Measurements from ENCODE around the gene CPOX.
"Not testable (repeated sequence)": the region's sequence is repeated elsewhere in the genome, so short reads cannot be mapped to it uniquely, and the experiment has no call there.

The CPOX gene

DNA sequence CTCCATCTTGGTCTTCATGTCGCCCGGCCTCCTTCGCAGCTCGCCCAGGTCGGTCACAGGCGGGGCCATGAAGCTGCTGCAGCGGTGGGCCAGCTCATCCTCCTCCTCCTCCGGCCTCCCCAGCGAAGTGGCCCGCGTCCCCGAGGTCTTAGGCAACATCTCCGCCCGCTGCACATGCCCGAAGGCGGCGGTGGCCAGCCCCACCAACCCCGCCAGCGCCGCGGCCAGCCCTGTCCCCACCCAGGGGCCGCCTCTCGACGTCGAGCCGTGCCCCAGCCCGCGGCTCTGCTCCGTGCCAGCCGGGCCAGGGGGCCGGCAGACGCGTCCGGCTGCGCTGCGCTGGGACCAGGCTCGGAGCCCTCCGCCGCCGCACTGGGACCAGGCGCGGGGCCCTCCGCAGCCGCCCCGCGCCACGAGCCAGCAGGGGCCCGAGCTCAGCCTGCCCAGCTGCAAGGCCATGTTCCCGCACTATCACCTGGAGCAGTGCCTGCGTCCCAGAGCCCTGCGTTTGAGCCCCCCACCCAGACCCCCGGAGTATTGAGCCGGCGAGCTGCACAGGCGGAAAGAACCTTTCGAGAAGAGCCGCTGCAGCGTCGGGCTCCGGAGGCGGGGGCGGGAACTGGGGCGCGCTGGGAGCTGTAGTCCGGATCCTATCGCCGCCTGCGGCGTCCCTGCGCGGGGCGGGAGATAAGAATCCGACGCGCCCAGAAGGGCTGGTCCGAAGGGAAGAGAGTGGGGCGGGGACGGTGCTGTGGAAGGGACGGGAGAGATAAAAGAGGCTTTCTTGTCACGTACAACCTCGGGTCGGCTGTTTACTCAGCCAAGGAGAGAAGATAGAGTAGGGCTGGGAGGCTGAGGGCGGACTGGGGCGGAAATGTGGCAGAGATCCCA is at the start of gene CPOX:
TSS of gene CPOX (minus strand) at position 566 of the 891 bp plus-strand sequence. CDS start at position 459, 107 bp downstream.
- DNase-seq: peak; percentile 85

DNA sequence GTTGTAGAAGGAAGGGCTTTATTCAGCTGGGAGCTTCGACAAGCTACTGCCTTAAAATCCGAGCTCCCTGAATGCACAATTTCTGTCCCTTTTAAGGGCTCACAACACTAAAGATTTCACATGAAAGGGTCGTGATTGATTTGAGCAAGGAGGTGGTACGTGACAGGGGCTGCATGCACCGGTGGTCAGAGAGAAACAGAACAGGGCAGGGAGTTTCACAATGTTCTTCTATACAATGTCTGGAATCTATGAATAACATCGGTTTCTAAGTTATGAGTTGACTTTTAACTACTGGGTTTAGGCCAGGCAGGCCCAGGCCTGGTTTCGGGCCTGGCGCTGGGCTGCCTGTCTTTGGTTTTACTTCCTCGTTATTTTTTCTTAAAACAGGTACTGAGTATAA is 49.4 kb upstream of the CPOX start:
- not testable (repeated sequence) for DNase-seq

DNA sequence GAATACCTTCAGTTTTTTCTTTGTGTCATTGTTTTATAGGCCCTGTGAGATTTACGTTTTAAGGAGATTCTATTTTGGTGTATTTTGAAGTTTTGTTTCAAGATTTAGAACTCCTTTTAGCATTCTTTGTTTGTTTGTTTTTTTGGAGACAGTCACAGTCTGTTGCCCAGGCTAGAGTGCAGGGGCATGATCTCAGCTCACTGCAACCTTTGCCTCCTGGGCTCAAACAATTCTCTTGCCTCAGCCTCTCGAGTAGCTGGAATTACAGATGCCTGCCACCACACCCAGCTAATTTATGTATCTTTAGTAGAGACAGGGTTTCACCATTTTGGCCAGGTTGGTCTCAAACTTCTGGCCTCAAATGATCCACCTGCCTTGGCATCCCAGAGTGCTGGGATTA is 48.3 kb upstream of the CPOX start:
- not testable (repeated sequence) for DNase-seq

DNA sequence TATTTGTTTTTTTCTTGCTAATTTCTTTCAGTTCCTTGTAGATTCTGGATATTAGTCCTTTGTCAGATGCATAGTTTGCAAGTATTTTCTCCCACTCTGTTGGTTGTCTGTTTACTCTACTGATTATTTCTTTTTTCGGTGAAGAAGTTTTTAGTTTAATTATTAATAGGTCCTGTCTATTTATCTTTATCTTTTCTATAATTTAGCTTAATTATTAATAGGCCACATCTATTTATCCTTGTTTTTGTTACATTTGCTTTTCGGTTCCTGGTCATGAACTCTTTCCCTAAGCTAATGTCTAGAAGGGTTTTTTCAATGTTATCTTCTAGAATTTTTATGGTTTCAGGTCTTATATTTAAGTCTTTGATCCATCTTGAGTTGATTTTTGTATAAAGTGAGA is 45.1 kb upstream of the CPOX start:
- not testable (repeated sequence) for DNase-seq

DNA sequence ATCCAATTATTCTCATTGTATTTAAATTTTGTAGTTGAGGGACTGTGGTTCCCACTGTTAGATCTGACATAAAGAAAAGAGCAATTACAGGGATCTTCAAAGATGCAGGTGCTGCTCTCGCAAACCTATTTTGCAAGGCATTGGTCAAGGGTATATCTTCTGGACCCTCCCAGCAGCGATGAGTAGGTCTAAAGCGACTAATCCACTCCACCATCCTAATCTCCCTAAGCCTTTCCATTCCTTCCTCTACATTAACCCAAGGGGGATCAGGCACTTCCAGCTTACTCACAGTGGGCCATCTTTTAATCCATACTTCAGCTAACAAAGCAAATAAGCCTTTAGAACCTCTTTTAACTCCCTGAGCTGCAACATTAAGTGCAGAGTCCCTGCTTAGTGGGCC is 37.0 kb upstream of the CPOX start:
- DNase-seq: no peak

DNA sequence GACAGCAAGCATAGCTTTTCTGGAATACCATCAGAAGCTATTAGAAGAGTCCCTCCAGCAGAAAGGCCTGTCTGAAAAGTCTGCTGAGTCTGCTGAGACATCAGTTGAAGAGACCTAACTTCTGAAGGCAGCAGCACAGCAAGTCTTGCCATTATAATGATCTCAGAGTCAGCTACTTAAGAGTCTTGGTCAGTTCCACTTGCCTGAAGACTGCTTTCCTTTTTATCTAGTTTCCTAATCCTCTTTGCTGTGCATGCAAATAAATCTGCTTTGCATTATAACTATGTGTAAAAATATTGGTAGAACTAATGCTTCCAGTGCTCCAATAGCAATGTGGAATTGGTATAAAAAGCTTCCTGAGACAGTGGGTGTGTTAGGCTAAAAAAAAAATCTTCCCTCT is 34.9 kb upstream of the CPOX start:
- no peak for DNase-seq

DNA sequence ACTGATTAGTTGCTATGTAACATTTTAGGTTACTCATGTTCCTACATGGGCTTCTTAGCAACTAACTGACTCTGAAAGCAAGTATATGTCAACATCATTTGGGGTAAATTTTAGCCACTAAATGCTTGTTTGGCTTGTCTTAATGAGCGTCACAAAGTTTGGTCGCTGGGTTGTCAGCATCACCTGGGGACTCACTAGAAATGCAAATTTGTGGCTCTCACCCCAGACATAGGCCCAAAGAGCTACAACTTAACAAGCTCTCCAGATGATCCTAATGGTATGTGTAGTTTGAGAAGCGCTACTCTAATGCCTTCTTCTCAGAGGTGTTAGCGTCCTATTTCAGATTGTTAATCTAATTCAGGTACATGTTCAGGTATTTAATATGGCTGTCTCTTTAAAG is 32.7 kb upstream of the CPOX start:
- no peak for DNase-seq

DNA sequence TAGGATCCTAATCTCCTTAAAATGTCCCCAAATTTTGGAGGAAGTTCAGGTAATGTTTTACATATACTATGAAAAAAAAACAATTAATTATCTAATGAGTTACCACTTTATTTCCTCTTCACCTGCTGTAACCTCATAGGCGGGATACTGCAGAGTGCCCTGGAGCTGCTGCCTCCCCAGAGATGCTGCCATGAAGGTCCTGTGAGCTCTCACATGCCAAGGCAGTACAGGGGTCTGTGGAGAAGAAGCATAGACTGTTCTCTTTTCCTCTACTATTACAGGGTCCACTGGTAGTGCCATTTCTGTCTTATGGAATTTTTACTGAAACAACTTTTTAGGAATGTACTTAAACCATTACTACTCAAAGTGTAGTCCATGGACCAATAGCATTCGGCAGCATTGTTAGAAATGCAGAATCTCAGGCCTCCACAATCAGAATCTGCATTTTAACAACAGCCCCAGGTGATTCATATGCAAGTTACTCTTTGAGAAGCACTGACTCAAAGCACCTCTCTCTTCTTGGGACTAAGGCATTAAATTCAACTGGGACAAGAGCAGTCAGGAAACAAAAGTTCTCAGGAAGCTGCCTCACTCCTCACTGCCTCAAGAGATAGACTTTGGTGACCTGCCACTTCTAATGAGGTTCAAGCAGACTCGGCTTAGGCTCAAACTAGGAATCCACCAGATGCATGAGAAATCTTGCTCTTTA is 30.3 kb upstream of the CPOX start:
- DNase-seq: no peak

DNA sequence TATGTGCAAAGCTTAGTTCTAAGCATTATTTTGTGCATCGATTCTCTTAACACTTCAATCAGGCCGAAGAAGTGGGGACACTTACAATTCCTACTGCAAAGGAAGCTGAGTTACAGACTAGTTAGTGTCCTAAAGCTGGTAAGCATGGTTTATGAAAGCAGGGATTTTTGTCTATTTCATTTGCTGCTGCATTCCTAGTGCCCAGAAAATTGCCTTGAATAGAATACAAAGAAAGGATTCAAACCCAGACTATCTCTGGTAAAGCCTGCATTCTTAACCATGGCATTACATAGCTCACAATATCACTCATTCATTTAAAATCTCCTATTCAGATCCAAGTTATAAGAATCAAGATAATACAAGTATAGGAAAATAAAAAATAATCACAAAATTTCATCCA is 24.4 kb upstream of the CPOX start:
- DNase-seq: no peak

DNA sequence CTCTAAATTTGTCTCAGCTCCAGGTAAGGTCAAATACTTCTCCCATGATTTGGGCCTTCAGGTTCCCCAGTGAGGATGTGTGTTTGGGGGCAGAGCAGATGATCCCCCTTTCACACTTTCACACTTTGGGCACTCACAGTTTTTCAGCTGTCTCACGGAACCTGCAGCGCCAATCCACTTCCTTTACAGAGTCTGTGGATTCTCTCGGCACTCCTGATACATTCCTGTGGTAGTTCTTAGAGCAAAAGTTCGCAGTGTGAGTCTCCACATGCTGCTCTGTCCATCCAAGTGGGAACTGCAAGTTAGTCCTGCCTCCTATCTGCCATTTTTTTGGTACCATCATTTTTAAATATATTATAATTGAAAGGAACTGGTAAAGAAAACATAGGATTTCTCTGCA is 20.2 kb upstream of the CPOX start:
- no peak for DNase-seq

DNA sequence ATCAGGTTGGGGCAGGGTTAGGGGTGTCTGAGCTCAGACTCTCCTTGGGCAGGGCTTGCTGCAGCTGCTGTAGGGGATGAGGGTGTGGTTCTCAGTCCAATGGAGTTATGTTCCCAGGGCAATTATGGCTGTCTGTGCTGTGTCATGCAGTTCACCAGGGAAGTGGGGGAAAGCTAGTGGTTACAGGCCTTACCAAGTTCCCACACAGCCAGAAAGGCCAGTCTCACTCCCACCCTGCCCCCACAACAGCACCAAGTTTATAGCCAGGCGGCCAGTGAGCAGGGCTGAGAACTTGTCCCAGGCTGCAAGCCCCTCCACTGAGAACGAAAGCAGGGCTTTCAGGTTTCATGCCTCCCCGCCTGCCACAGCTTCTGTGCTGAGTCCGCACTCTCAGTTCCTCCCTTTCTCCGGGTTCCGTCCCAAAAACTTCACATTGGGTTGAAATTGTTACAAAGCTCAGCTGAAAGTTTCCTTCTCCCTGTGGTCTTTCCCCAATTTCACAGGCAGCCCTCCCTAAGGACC is 19.6 kb upstream of the CPOX start:
- no peak for DNase-seq

DNA sequence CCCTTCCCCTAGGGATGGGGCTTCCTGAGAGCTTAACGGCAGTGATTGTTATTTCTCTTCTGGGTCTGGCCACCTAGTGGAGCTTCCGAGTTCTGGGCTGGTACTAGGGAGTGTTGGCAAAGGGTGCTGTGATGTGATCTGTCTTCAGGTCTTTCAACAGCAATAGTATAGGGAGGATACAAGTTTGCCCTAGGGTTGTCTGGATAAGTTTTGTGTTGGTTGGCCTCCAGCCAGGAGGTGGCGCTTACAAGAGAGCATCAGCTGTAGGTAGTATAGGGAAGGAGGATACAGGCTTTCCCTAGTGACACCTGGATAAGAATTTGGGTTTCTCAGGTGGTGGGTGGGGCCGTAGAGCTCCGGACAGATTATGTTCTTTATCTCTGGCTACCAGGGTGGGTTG is 19.2 kb upstream of the CPOX start:
- no peak for DNase-seq

DNA sequence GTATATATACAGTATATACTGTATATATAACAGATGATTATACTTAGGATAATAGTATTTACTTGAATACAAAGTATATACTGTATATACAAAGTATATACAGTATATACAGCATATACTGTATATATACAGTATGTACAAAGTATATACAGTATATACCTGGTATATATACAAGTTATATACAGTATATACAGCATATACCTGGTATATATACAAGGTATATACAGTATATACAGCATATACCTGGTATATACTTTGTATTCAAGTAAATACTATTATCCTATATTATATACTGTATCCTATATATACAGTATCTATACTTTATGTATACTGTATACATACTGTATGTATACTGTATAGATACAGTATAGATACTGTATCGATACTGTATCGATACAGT is 14.6 kb upstream of the CPOX start:
- no peak for DNase-seq

DNA sequence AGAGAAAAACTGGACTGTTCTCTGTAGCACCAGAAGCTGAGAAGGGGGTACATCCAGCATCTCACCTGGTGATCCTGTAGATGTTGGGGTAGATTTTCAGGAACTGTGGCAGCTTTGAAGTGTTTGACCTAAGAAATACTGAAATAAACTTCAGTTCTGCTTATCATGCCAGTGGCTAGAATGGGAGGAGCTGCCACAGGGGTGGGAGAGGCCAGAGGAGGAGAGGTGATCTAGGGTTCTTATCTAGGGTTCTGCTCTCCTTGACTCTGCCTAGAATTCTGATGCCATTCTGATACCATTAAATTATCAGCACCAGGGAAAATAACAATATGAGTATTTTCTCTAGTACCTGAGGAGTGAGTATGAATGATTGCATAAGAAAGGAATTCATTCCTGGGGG is 10.2 kb upstream of the CPOX start:
- no peak for DNase-seq

DNA sequence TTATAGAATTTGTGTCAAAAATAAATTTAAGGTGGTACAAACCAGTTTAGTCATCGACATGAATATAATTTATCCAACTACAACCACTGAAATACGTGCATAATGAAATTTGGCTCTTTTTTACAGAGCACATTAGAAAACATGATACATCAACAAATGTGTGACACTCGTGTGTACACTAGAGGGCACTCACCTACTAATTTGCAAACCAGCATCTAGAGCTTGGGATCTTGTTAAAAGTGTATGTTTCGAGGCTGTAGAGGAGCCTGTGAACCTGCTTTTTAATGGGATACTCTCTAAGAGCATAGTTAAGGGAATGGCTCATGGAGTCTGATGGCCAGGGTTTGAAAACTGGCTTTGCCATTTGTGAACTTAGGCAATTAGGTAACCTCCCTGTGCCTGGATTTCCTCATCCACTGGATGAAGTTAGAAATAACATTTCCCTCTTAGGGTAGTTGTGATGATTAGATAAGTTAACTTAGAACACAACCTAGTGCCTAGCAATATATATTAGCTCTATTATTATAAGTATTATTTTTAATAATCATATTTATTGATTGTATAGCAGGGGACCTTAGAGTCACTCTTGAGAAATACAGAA is 8.8 kb upstream of the CPOX start:
- DNase-seq: peak; percentile 34

DNA sequence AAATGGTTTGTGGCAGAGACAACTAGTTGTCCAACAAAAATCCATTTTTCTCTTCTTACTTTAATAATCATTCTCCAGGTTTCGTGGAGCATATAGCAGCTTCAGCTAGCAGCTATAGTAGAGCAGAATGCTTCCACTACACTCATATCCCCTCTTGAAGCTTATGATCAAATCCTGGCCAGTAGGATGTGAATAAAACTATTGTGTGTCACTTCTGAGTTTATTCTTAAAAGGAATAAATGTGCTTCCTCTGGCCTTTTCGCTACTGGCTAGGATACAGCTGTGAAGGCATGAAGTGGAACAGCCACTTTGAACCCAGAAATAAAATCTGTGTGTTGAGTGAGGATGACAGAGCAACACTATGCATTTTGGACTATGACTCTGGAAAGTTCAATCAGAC is 7.8 kb upstream of the CPOX start:
- DNase-seq: no peak

DNA sequence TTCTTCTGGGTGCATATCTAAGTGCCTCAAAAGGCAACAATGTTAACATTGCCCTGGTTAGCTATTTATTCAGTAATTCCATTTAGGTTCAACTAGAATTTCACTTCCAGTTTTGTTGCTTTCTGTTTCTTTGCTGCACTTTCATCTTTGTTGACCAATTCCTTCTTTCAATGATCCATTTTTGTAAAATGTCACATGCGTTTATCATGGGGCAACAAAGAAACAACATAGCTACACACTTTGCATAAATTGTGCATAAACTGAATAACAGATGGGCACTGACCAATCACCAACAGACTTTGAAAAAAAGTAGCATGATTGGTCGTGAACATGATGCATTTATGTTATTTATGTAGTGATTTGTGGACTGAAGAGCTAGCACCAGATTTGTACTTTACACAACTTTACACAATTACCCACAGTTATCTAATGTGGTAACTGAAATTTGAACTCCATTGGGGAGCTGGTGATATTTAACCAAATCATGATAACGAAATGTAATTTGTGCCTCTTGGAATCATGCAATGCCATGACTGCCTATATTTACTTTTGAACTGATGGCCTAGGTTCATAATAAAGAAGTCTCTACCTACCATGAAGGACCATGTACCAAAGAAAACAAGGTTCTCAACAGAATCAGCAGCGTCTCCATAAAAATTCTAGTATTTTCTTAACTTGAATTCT is 7.1 kb upstream of the CPOX start:
- no peak for DNase-seq

DNA sequence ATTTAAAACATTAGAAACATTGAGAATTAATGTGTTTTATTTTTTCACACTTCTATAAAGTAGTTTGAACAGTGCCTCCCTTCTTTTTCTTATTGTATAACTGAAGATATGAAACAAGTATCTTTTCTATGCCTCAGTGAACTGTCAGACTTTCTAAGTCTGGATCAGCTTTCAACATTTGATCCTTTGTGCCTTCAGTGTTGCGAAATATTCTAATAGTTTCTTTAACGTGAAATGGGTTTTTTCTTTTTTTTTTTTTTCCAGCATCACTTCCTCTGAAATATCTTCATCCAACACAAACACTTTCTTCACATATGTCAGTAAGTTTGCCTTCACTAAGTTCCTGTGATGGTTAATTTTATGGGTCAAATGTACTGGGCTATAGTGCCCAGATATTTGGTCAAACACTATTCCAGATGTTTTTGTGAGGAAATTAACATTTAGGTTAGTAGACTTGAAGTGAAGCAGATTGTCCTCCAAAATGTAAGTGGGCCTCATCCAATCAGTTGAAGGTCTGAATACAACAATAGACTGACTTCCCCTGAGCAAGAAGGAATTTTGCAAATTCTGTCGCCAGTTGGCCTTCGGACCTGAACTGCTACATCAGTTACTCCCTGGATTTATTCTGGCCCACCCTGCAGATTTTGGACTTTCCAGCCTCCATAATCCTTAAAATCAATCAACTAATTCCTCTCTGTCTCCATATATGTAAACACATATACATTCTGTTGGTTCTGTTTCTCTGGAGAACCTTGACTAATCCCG is 6.4 kb upstream of the CPOX start:
- DNase-seq: no peak

DNA sequence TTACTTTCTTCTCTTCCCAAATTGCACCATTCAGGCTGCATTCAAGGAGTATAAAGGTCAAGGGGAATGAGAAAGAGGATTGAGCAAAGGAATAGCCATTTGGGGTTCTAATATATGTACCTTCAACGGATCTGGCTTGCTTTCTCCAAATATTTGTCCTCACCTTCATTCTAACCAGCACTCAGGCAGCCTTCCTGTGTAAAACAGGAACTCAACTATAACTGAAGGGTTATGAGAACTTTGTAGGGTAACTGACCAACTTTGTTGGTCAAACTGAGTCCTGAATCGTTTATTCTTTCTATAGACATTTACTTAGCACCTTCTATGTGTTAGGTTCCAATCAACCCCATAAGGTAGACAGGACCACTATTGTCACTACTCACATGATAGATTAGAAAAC is 5.1 kb upstream of the CPOX start:
- DNase-seq: no peak

DNA sequence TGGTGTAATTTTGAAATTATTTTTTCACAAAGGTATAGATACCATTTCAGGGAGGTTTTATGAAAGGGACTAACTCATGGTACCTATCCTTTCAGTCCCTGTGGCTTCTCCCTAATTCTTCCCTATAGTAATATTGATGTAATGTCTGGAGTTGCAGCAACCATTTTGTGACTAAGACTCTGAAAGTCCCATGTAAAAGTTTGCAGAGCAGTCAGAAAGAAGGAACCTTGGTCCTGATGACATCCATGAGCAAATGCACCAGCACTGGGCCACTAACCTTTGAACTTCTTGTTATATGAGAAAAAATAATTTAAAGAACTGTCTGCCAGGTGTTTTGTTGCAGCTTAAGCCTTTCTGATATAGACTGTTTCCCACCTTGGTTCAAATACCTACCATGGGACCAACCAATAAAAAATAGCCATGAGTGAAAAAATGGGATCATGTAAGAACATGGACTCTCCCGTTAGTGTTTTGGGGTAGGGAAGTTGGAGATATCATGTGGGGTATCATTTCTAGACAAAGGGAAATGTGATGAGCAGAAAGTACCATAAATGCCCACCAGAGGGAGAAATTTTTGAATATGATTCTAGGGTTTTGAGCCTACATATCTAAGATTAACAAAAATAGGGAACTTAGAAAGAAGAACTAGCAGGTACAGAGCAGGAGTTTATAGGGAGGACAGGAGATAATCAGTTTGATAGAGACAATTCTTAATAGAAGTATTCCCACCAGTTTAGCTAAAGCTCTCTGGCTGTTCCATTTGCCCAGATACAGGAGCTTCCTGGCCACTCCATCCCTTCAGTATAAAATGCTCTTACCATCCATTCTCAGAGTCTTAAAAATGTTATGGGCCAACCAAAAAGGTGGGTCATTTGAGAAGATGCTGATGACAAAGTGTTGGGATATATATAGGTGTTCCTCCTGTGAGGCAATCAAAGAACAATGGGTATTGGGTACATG is 3.4 kb upstream of the CPOX start:
- DNase-seq: peak; percentile 57

DNA sequence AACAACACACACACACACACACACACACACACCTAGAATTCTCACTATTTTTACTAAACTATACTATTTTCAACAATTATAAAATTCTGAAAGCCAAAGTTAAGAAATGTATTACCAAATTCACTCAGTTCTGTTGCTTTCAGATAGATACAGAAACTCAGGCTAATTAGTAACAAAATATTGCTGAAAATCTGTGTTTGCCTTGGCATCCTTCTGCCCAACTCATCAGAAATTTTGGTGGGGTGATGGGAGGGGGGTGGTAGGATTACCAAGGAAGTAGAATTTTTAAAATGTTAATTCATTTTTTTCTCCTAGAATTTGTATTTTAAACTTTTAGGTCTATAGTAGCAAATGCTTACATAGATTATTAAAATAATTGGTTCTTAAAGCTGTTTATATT is 2.7 kb upstream of the CPOX start:
- no peak for DNase-seq

Data from CD4-positive, alpha-beta T cell treated with Interleukin-21 for 1 hour (primary cell).